ENCODE results near the gene VMO1.

VMO1 gene

GRCh38 chr17:4738136-4739121, 47.7 kb downstream of the VMO1 start:
- DNase-seq: no peak
- in situ Hi-C loops (cut with MboI; ENCODE audit: low pct_unique_long_range_greater_than_20kb, low sequenced_read_pairs): no loop called here

- DNase-seq: peak; percentile 78
- in situ Hi-C loops (cut with MboI; ENCODE audit: low pct_unique_long_range_greater_than_20kb, low sequenced_read_pairs): no loop called here
Measured at GRCh38 chr17:4735876-4736651, 50.1 kb downstream of the VMO1 start.
